GM19372 (cell line): ENCODE data around the gene ZMYND8.
"Not testable (repeated sequence)": the region's sequence is repeated elsewhere in the genome, so short reads cannot be mapped to it uniquely, and the experiment has no call there.

Source experiments
- ATAC-seq: cut with Tn5 transposase; IDR thresholded peaks from one replicate; pipeline ENCODE4 v1.9.1; 2021; ENCODE audit warnings: mild to moderate bottlenecking, low read depth, moderate library complexity; ENCODE audit not compliant: unreplicated experiment

The ZMYND8 gene

GRCh38 chr20:47256668-47257236, 99.7 kb downstream of the ZMYND8 start:
- ATAC-seq: no peak

- ATAC-seq: no peak
Observed at GRCh38 chr20:47253872-47254271, 102.6 kb downstream of the ZMYND8 start.

GRCh38 chr20:47252879-47253307, 103.6 kb downstream of the ZMYND8 start:
- no peak for ATAC-seq

GRCh38 chr20:47251154-47252020, 105.1 kb downstream of the ZMYND8 start:
- no peak for ATAC-seq

- no peak for ATAC-seq
Observed at GRCh38 chr20:47250360-47250759, 106.1 kb downstream of the ZMYND8 start.

- ATAC-seq: no peak
Observed at GRCh38 chr20:47249913-47250312, 106.6 kb downstream of the ZMYND8 start.

GRCh38 chr20:47248448-47248966, 108.0 kb downstream of the ZMYND8 start:
- no peak for ATAC-seq

GRCh38 chr20:47247972-47248371, 108.5 kb downstream of the ZMYND8 start:
- ATAC-seq: no peak

- no peak for ATAC-seq
Observed at GRCh38 chr20:47246061-47246777, 110.3 kb downstream of the ZMYND8 start.

- not testable (repeated sequence) for ATAC-seq
Observed at GRCh38 chr20:47245166-47245565, 111.3 kb downstream of the ZMYND8 start.

GRCh38 chr20:47244451-47244850, 112.0 kb downstream of the ZMYND8 start:
- ATAC-seq: no peak

GRCh38 chr20:47243532-47244305, 112.8 kb downstream of the ZMYND8 start:
- no peak for ATAC-seq

- ATAC-seq: no peak
Observed at GRCh38 chr20:47243003-47243402, 113.5 kb downstream of the ZMYND8 start.

- ATAC-seq: no peak
Observed at GRCh38 chr20:47241345-47241781, 115.1 kb downstream of the ZMYND8 start.

- not testable (repeated sequence) for ATAC-seq
Observed at GRCh38 chr20:47240096-47240495, 116.4 kb downstream of the ZMYND8 start.

GRCh38 chr20:47239719-47240067, 116.8 kb downstream of the ZMYND8 start:
- ATAC-seq: no peak

- no peak for ATAC-seq
Observed at GRCh38 chr20:47238780-47239718, 117.5 kb downstream of the ZMYND8 start.

GRCh38 chr20:47237715-47238114, 118.8 kb downstream of the ZMYND8 start:
- no peak for ATAC-seq

- no peak for ATAC-seq
Observed at GRCh38 chr20:47236639-47236900, 119.9 kb downstream of the ZMYND8 start.
